Psoas muscle (tissue), 8 donors: ENCODE measurements around the gene SLC2A9. TPM values are rescaled to one million over a fixed set of nuclear protein-coding genes. Genes with fewer than 3 reads are reported as not detected.
A peak's percentile ranks its signal among the peaks of the same experiment; 100 is the strongest.

ENCODE experiments used
- ATAC-seq, 4 donors: fragments of 200-7000 bp; cut with Tn5 transposase; one replicate each; pipeline ENCODE4 v1.9.1; 2020; ENCODE audit warnings: moderate library complexity in 3 of 4, mild to moderate bottlenecking in 2 of 4
- DNase-seq, 2 donors: peaks; one replicate each; pipeline ENCODE4 v3.0.0-alpha.2; 2020
- H3K27ac ChIP-seq: fragments of 200-600 bp; one replicate; pipeline ENCODE4 v1.8.0; 2022
- H3K27me3 ChIP-seq, 3 donors: fragments of 200-600 bp in 1 of 3; one replicate each; pipeline versions ENCODE4 v1.6.1 to v1.8.0; 2013 to 2022; ENCODE audit warnings: low read length in 2 of 3, mild to moderate bottlenecking in 2 of 3, moderate library complexity in 1 of 3; ENCODE audit not compliant: insufficient read depth in 3 of 3
- H3K36me3 ChIP-seq, 2 donors: fragments of 200-600 bp in 1 of 2; one replicate each; pipeline versions ENCODE4 v1.6.1 to v1.8.0; 2013 to 2022; ENCODE audit warnings: low read depth in 1 of 2, mild to moderate bottlenecking in 1 of 2, moderate library complexity in 1 of 2; ENCODE audit not compliant: insufficient read depth in 1 of 2
- H3K4me1 ChIP-seq: fragments of 200-600 bp; one replicate; pipeline ENCODE4 v1.8.0; 2022
- H3K4me3 ChIP-seq: fragments of 200-600 bp; one replicate; pipeline ENCODE4 v1.8.0; 2022; ENCODE audit warnings: mild to moderate bottlenecking
- H3K9me3 ChIP-seq: fragments of 200-600 bp; one replicate; pipeline ENCODE4 v1.8.0; 2022
- WGBS, 3 donors: extraction: QIAGEN DNeasy Blood & Tissue Kit; methylation state at CpG; one replicate each; pipeline versions ENCODE4 v1.1.6 to v1.1.7; 2013; 5-methylcytosine and 5-hydroxymethylcytosine counted together
- intact Hi-C, 2 donors: fragments of 100-400 bp; cut with DNase I; formaldehyde crosslinking; loops; one replicate each; pipeline versions ENCODE4 v1.11.0 to v1.14.2; 2022
- polyA plus RNA-seq, 3 donors: library from polyadenylated mRNA; stranded (reverse); fragments of 200-250 nt; gene quantifications; one replicate each; pipeline ENCODE4 v1.2.3, GENCODE V29; 2013
- total RNA-seq, 4 donors: library from RNA; stranded (reverse); fragmentation: NEBNext Ultra II Directional in 2 of 4; extraction: Animal tissue kit (Norgen Biotek cat#: 25700) in 2 of 4; gene quantifications; one replicate each; pipeline versions ENCODE4 v1.2.1 to v1.2.4, GENCODE V29; 2021 to 2023
- TF ChIP-seq, protein P1 (sequence below): fragments of 200-600 bp; IDR thresholded peaks from one replicate; pipeline ENCODE4 v1.8.0; 2022; ENCODE audit warnings: antibody characterized with exemption
- donor health status: healthy with polysubstance abuse.
- donor health status: DM: no; HTN: no; CAD: no; lungs with moderate emphysema.
- donor health status: Bipolar disorder and iron deficiency.
- donor health status: healthy.
- donor health status: DM: yes; HTN: yes; CAD: no.
- donor health status: DM: no; HTN: no; CAD: no.
- donor health status: DM: no; HTN: no; CAD: no.
- donor health status: DM: yes; HTN: yes; CAD: no.

SLC2A9 gene
- total and polyA plus RNA-seq, 7 donors = 0.37 to 2.7 (median 1.3) TPM

DNA sequence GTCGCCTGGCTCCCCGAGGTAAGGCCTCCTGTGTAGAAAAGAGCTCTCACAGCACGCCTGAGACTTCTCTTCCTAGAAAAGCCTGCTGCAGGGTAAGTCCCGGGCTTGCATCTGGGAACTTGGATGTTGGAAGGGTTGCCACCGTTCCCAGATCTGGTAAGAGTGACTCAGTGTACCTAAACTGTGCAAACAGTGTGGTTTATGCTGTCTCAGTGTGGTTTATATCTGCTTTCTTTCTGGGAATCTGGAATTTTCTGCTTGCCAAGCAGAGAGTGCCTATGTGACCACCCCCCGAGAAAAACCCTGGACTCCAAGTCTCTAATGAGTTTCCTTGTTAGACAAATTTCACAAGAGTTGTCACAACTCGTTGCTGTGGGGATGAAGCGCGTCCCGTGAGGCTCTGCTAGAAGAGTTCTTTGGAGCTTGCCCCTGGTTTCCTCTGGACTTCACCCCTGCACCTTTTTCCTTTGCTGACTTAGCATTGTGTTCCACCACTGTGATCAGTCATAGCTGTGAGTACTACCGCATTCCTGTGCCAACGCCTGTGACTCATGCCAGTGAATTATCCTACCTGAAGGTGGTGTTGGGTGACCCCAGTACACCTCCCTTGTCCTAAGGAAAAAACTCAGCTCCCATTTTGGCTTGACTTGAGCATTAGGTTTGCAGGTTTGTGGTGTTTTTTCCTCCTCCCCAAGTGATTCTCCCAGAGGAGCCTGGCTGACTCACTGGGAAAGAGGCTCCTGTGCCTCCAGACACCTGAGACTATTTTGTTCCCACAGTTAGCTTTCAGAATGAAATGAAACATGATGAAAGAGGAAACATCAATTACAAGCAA lies 14.5 kb downstream of the SLC2A9 start:
- WGBS, 3 donors = 65 to 66% (median 66%) methylated on average over 12 of the region's 12 CpGs
- peaks cover 28% of the 10 kb centered on the region for H3K4me1 ChIP-seq
- DNase-seq = peak in 1 of 2 donors; percentile 60
- intact Hi-C loops = no loop called here
- peak overlapping the region; percentile 53 for H3K27ac ChIP-seq
- H3K27me3 ChIP-seq = peaks cover 0 to 2% (median 0%) of the 10 kb centered on the region in 3 donors
- peak; percentile 48 to 62 (median 56) for ATAC-seq
- no peaks in the 10 kb centered on the region for H3K9me3 ChIP-seq
- H3K36me3 ChIP-seq = no peaks in the 10 kb centered on the region
- no peak overlapping the region for H3K4me3 ChIP-seq
- TF ChIP-seq, protein P1, sequence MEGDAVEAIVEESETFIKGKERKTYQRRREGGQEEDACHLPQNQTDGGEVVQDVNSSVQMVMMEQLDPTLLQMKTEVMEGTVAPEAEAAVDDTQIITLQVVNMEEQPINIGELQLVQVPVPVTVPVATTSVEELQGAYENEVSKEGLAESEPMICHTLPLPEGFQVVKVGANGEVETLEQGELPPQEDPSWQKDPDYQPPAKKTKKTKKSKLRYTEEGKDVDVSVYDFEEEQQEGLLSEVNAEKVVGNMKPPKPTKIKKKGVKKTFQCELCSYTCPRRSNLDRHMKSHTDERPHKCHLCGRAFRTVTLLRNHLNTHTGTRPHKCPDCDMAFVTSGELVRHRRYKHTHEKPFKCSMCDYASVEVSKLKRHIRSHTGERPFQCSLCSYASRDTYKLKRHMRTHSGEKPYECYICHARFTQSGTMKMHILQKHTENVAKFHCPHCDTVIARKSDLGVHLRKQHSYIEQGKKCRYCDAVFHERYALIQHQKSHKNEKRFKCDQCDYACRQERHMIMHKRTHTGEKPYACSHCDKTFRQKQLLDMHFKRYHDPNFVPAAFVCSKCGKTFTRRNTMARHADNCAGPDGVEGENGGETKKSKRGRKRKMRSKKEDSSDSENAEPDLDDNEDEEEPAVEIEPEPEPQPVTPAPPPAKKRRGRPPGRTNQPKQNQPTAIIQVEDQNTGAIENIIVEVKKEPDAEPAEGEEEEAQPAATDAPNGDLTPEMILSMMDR = no peak

DNA sequence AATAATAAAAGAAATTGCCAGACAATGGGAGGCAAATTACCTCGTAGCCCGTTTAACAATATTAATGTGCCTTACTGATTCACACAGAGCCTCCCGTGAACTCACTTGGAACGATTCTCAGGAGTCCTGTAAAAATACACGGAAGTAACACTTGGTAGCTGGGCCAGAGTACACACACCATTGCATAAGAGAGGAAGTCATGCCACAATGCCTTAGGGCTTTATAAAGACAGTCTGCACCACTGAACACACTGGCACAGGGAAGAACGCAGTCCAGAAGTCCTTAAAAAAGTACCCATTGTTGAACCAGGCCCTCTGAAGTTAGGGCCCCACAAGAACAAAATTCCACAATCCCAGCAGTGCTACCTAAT lies 15.1 kb downstream of the SLC2A9 start:
- TF ChIP-seq, protein P1 = no peak
- ATAC-seq = peak; percentile 73 to 95 (median 89)
- Histone ChIP-seq H3K4me1 (peaks cover 28% of the 10 kb centered on the region), H3K9me3 (no peaks in the 10 kb centered on the region), H3K4me3 (no peak overlapping the region), H3K27ac (peak overlapping the region; percentile 53), H3K27me3 (peaks cover 0 to 2% (median 0%) of the 10 kb centered on the region in 3 donors), H3K36me3 (no peaks in the 10 kb centered on the region)
- intact Hi-C loops = no loop called here
- WGBS, 3 donors = 7 to 9% (median 7%) methylated on average over 6 of the region's 6 CpGs
- no peak for DNase-seq

DNA sequence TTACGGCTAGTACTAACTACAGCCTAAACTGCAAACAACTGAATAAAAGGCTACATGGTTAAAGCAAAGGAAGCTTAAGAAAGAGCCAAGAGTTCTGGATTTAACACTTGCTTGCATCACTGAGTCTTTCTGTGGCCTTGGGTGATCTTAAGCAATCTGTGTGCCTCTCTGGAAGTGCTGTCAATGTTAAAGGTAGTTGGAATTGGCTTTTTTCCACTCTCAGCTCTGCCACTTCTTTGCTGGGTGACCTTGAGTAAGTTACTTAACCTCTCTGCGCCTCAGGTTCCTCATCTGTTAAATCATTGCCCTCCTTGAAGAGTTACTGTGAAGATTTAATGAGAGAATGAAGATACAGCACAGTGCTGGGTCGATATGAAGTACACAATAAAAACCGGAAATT lies 15.7 kb downstream of the SLC2A9 start:
- WGBS, 3 donors = 68 to 74% (median 70%) methylated on average over 4 of the region's 4 CpGs
- H3K4me3 ChIP-seq = no peak overlapping the region
- intact Hi-C loops = no loop called here
- peaks cover 28% of the 10 kb centered on the region for H3K4me1 ChIP-seq
- TF ChIP-seq, protein P1 = no peak
- DNase-seq = no peak
- no peaks in the 10 kb centered on the region for H3K36me3 ChIP-seq
- H3K27ac ChIP-seq = peak overlapping the region; percentile 53
- H3K27me3 ChIP-seq = peaks cover 0 to 2% (median 0%) of the 10 kb centered on the region in 3 donors
- ATAC-seq = no peak
- no peaks in the 10 kb centered on the region for H3K9me3 ChIP-seq

- Histone ChIP-seq H3K36me3 (no peaks in the 10 kb centered on the region), H3K4me1 (peaks cover 28% of the 10 kb centered on the region), H3K9me3 (no peaks in the 10 kb centered on the region), H3K27me3 (peaks cover 0 to 2% (median 0%) of the 10 kb centered on the region in 3 donors), H3K27ac (no peak overlapping the region), H3K4me3 (no peak overlapping the region)
- TF ChIP-seq, protein P1 = no peak
- DNase-seq (no peak), ATAC-seq (no peak)
- intact Hi-C loops = no loop called here
- WGBS, 3 donors = 94 to 97% (median 96%) methylated on average over 2 of the region's 2 CpGs
These were observed 17.6 kb downstream of the SLC2A9 start for GRCh38 chr4:10003666-10004065.
